Left colon (tissue), 2 donors: ENCODE results near the gene TMEM86A. TPM values are rescaled to one million over a fixed set of nuclear protein-coding genes. Genes with fewer than 3 reads are reported as not detected.

Source experiments
- ATAC-seq: fragments of 200-7000 bp; cut with Tn5 transposase; one replicate; pipeline ENCODE4 v1.9.1; 2020; ENCODE audit warnings: mild to moderate bottlenecking, moderate library complexity
- DNase-seq, 2 donors: peaks; one replicate each; pipeline ENCODE4 v3.0.0-alpha.2; 2020
- intact Hi-C, 2 donors: fragments of 100-400 bp; cut with DNase I in 1 of 2; cut with micrococcal nuclease in 1 of 2; formaldehyde crosslinking; loops; one replicate each; pipeline versions ENCODE4 v1.11.2 to v1.14.0; 2022; cut with DNase I, micrococcal nuclease
- total RNA-seq, 2 donors: library from RNA; stranded (reverse); fragmentation: NEBNext Ultra II Directional; extraction: Animal tissue kit (Norgen Biotek cat#: 25700); gene quantifications; one replicate each; pipeline ENCODE4 v1.2.1, GENCODE V29; 2021
- donor health status: DM: no; HTN: no; CAD: no.
- donor health status: DM: yes; HTN: yes; CAD: no.

Gene TMEM86A
- total RNA-seq, 2 donors from 2014 or later: 2.0 to 3.3 TPM

DNA sequence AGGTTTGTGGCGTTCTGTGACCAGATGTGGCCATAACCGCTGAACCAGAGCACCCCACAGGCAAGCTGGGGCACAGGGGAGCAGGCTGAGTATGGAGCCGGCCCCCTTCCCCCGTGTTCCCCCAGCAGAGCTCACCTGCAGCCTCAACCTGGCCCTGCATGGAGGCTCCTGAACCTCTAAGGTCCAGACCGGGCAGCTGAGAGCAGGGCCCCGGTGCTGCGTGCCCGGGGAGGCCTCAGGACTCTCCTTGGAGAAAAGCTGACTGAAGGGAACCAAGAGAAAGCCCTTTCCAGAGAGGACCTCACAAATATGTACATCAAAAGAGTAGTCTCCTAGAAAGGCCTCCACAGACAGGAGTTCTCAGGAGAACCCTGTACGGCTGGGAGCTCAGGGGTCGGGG lies 44.8 kb downstream of the TMEM86A start:
- intact Hi-C loops: loop anchor here in 1 of 2 donors (10.0 kb wide), 1 partner anchor 629 kb away; no protein-coding TSS in a partner anchor
- no peak for ATAC-seq
- DNase-seq: no peak

DNA sequence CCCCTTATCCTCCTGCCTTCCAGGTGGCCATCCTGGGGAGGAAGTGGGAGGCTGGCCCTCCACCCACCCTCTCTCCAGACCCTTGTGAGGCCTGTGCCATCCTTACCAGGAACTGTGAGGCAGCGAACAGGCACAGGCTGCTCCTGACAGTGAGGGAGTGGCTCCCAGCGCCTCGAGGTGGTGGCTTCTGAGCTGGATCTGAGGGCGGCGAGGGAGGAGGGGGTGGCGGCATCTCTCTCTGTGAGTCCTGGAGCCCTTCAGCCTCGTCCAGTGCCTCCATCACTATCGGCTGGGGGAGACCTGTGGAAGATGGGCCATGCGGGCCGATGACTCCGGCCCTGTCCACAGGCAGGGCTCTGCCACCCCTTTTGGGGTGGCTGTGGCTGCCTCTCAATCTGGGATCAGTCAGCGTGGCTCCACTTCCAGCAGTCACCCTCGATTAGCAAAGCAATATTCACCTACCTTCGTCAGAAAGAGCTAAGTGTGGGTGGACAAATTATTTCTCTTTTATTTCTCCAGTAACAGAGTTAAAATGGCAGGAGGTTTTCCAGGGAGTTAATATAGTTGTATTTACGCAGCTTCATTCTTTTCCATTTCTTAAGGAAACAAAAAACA lies 45.4 kb downstream of the TMEM86A start:
- intact Hi-C loops: loop anchor here in 1 of 2 donors (10.0 kb wide), 1 partner anchor 629 kb away; no protein-coding TSS in a partner anchor
- no peak for DNase-seq

DNA sequence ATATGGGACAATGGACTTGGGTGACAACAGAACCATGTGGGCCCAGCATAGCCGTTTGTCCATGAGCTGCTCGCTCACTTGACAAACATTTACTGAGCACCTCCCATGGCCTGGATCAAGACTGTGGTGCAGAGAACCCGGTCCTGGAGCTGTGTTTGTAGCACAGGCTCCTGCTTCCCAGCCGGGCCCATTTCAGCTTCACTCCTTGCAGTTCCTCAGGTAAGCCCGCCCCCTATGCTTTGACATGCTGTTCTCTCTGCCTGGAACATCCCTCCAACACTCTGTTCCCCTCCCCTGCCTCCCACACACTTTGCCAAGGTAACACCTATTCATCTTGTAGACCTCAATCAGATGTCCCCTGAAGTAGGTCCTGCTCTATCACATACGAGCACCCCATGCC lies 46.7 kb downstream of the TMEM86A start:
- intact Hi-C loops: loop anchor here in 1 of 2 donors (10.0 kb wide), 1 partner anchor 630 kb away; no protein-coding TSS in a partner anchor
- no peak for DNase-seq

More for the DNA sequence above, 45.4 kb downstream of the TMEM86A start:
- ATAC-seq: no peak

DNA sequence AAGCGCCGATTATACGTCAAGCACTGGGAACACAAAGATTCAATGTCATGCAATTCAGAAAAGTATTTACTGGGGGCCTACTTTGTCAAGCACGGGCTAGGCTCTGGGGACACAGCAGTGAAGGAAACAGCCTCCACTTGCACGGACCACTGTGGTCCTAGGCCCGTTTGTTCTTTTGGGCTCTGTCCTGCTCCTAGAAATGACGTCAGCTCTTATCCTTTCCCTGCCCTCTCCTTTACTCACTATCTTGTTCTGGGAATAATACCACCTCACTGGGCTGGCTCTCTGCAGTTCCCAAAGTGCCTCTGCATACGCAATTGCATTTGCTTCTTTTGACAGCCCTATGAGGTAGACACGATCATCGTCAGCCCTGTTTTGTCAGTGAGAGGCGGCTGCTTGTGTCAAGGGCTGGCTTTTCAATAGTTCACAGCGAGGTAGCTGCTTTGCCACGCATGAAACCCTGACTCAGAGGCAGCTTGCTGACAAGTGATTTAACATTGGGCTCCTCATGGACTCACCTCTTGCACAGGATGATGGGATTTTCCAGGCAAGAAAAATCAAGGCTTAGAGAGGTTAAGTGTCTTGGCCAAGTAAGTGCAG lies 50.3 kb downstream of the TMEM86A start:
- DNase-seq (no peak), ATAC-seq (no peak)
- intact Hi-C loops: loop anchor here in 1 of 2 donors (10.0 kb wide), 1 partner anchor 634 kb away; no protein-coding TSS in a partner anchor

More for the DNA sequence above, 46.7 kb downstream of the TMEM86A start:
- no peak for ATAC-seq

DNA sequence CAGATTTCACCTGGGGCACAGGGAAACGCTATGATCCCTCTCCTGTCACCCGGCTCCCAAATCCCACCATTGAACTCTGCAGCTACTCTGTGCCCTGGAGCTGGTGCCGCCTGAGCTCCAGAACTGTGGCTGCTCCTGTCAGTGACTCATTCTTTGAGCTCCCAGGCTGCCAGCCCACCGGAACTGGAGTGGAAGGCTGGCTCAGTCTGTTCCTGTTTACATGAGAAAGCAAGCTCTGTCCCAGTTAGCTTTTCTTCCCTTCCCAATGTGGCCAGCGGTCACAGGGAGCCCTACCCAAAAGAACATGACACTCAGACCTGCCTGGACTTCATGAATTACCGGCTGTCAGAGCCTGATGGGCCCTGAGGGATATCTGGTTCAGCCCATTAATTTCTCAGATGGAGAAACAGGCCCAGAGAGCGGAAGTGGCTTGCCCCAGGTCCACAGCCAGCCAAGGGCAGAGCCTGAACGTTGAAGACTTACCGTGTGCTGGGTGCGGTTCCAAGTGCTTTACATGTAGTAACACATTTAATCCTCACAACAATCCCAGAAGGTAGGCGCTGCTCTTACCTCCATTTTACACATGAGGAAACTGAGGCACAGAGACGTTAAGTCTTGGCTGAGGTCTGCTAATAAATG lies 51.2 kb downstream of the TMEM86A start:
- ATAC-seq: no peak
- intact Hi-C loops: loop anchor here in 1 of 2 donors (10.0 kb wide), 1 partner anchor 635 kb away; no protein-coding TSS in a partner anchor
- no peak for DNase-seq

DNA sequence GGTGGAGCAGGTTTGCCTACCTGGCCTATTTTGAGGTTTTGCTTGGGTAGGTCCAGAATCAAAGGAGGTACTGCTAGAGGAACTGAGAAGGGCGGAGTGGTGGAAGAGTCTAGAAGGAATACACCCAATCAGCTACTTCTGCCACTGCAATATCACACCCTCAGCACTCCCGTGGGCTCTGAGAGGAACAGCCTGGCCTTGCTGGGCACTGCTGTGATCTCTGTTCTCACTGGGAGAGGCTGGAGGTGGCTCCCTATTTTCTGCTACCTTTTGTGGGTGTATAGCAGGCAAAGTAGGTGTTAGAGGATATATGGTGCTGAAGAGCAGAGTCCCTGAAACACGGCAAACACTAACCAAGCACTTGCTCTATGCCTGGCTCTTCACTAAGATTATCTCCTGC lies 52.4 kb downstream of the TMEM86A start:
- intact Hi-C loops: no loop called here
- no peak for DNase-seq
- ATAC-seq: no peak

DNA sequence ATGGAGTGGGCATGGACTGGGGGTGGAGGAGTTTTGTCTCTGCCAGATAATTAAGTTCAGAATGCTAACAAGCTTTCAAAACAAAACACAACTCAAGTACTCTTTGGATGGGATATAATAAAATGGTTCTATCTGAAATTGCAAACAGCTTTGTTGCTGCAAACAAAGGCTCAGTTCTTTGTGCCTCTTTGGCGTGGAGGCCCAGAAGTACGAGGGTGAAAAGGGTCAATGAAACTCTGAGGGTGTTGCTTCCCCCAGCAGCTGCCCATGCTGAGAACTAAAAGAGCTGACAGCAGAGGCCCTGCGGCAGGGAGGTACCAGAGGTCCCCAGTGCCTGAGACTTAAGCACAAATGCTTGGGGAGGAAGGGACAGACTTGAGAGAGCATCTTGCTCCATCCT lies 53.9 kb downstream of the TMEM86A start:
- intact Hi-C loops: no loop called here
- no peak for DNase-seq
- no peak for ATAC-seq

DNA sequence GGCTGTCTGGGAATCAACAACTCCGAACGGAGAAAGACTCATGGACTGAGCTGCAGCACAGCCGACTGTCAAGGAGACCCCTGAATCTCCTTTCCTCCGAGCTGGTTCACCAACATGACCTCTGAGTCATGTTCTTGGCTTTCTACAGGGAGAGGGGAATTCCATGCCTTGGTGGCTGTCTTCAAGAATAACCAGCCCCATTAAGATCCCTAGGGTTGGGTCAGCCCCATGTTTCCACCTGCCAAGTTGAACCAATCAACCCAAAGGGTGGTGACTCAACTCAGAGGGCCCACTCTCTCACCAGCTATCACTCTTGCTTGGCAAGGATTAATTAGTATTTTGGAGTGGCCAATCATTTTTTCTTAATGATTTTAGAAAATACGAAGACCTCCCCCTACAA lies 55.7 kb downstream of the TMEM86A start:
- intact Hi-C loops: no loop called here
- no peak for ATAC-seq
- DNase-seq: no peak

Other genes starting within 250 kb of the TMEM86A start
- not detected for gene LDHAL6A, start 242.9 kb upstream of the TMEM86A start, total RNA-seq
- 10 to 100 TPM; 58.4 to 75.2 TPM for gene TSG101, start 171.8 kb upstream of the TMEM86A start, total RNA-seq
- 10 to 100 TPM; 32.7 to 36.3 TPM for gene UEVLD, start 110.0 kb upstream of the TMEM86A start, total RNA-seq
- gene MISFA, start 99.0 kb upstream of the TMEM86A start, total RNA-seq: 1 to 10 TPM; 1.8 to 2.0 TPM
- 10 to 100 TPM; 19.9 to 20.2 TPM for gene SPTY2D1, start 64.4 kb upstream of the TMEM86A start, total RNA-seq
- 1 to 10 TPM in 1 of 2 donors, under 1 TPM in 1; 0.81 to 2.0 TPM for gene IGSF22, start 27.4 kb downstream of the TMEM86A start, total RNA-seq
- under 1 TPM; 0.18 to 0.22 TPM for gene PTPN5, start 93.0 kb downstream of the TMEM86A start, total RNA-seq
- not detected for gene MRGPRX1, start 240.6 kb downstream of the TMEM86A start, total RNA-seq